ENCODE data around the gene COL5A1.

COL5A1 gene

DNA sequence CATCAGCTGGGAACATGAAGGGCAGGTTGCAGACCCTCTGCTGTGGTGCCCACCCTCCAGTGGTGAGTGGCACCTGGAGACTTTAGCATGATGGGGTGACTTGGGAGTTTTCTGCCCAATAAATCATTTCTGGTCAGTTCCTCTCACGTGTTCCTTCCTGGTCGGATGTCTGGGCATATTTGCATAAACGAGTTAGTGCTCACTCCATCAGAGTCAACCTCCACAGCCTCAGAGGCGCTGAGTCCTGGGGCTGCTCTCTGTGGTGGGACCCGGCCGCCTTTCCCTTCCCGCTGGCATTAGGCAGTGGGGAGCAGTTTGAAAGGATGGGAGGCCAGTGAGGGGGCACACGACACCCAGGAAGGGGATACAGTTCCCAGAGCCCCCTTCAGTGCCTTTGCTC, 125.0 kb downstream of the COL5A1 start:
- DNase-seq (ENCODE audit: low read depth in 3 of 3): no peak

DNA sequence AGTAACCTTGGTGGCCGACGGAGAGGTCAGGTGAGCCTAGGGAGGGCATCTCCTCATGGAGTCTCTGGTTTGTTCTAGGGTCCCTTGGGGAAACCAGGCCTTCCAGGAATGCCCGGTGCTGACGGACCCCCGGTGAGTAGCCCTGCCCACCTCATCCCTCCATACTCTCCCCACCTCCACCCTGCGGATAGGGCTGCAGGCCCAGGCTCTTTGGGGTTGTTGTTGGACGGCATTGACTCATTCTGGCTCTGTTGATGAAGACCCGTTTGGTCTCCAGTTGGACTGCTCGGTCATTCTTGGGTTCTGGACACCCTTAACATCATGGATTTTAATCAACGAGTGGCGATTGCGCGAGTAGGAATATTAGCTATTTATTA, 126.7 kb downstream of the COL5A1 start:
- DNase-seq (ENCODE audit: low read depth in 3 of 3): no peak

DNA sequence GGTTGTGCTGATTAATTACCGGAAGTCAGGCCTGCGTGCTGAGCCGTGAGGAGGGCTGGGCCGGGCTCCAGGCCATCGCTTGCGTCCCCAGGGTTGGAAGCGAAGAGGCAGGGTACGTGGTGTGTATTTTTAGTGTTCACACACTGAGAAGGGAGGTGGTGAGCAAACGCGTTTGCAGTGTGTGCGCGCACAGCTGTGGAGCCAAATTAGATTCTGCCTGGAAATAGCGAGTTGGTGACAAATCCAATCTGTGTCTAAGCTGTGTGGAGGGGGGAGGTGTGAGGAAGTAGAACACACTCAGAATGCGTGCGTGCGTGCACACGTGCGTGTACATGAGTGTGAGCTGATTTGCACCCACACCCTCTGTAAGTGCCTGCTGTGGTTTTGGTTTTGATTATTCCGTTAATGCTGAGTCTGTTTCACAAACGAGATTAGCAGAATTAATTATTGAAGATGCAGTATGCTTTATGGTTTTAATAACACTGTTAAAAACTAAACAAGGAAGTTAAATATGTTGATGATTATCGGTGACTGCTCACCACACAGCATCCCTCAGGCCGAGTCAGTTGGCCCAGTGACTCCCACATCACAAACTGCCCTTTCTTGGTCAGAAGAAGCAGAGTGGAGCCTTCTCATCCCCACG, 127.2 kb downstream of the COL5A1 start:
- no peak for DNase-seq (ENCODE audit: low read depth in 3 of 3)

DNA sequence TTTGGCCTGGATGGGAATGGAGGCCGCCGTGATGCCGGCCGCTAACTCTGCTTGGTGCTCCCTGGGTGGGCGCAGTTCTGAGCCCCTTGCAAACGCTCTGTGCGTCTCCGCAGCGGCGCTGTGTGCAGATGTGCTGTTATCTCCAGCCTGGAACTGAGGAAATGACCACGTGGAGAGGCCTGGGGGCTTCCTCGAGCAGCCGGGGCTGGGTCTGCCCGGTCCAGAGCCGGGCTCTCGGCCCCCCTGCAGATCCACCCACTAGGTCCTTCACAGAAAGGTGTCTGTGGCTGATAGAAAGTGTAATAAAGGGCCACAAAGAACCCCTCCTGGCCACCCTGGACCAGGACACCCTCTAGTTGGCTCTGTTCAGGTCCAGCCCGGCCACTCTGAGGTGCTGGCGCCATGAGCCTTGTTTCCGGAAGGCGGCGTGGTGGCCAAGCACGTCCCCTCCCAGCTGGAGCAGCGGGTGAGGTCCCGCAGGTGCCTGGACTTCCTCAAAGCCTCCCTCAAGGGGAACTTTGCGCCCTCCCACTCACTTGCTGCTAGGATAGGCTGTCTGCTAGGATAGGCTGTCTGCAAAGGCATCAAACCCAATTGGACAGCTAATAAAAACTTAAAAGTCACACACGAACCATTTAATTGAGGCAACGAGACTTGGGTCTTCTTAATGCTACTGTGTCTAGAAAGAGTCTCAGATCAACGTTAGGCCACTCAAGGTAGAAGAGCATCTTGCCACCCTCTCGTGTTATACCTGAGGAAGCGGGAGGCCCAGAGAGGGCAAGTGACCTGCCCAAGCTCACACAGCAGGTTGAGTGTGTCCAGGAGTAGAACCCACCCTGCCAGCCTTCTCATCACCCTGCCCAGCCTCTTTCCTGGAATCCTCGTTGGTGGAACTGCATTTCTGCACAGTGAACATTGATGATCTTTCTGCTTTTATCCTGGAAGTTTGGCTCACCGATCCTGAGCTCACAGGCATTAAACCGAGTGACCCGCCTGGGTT, 129.7 kb downstream of the COL5A1 start:
- no peak for DNase-seq (ENCODE audit: low read depth in 3 of 3)

DNA sequence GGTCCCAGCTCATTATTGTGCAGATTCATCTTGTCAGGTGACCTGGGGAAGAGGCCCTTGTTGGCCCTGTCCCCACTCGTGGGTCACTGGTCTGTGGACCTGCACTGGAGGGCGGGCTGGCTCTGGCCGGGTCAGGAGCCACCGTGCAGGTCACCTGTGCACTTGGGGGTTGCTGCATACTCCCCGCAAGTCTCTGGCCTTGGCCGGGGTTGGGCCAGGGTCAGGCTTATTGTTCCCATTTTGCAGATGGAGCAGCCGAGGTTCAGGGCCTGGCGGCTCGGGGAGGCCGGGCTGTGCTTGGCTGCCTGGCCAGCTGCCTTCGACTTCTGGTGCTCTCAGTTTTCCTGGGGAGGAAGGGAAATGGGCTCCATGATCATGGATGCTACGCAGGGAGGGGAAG, 130.7 kb downstream of the COL5A1 start:
- DNase-seq (ENCODE audit: low read depth in 3 of 3): no peak

DNA sequence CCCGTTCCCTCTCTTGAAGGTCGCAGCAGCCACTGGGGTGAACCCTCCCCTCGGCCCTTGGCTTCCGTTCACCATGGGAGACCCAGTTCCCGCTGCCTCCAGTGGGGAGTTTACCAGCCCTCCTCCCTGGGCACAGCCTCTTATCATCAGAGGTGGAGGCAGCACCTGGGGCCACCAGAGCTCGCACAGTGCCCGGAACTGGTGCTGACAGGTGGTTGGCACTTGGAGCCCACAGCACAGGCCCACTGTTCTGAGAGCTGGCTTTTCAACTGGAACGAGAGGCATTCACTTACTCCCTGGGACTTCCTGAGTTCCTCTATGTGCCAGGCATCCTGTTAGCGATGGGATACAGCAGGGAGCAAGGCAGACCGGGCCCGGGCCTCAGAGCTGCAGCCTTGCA, 132.2 kb downstream of the COL5A1 start:
- DNase-seq (ENCODE audit: low read depth in 3 of 3): no peak

DNA sequence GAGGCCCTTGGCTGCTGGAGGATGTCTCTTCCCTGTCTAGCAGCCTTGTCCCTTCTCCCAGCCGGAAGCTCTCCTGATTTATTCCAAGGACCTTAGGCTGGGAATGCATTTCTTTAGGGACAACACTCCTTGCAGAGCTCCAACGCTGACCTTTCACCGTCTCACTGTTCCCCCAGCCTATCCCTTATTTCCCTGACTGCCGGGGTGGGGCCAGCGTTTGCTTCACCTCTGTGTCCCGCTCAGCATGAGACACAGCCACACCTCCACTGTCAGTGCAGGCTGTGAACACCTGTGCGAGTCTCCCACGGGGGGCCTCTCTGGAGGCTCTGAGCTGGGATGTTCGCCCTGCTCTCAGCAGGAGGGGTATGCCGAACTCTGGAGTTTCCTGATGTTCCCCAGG, 132.8 kb downstream of the COL5A1 start:
- DNase-seq (ENCODE audit: low read depth in 3 of 3): no peak

DNA sequence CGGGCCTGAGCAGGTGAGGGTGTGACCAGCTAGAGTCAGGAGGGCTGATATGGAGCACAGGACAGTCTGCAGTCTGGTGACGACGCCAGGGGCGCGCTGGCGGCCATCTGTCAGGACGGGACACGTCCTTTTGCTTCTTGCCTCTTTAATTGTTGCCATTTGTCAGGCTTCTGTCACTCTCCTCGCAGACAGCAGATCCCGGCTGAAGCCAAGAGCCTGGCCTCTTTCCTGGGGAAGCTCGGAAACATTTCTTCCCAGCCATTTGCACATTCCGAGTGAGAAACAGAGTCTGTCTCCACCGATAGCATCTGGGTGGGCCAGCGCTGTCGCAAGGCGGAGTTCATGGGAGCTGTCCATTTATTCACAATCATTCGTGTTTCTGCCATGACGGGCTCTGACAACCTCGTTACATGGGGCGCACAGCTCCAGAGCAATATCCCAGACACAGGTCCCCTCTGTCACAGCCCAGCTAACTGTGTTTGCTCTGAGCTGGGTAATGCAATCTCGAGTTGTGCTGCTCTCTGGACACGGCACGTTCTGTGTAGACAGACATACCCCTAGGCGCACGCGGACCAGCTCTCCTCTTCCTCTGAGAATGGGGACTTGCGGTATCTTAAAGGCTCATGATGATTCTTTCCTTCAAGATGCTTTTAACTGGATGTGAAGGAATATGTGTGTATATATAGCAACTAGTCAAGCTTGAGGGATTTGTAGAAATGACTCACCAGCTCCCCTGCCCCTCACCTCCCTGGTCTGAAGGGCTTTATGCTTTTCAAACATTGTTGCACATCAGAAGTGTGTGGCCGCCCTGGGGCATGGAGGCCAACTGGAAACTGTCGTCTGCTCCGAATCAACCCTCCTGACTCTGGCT, 133.7 kb downstream of the COL5A1 start:
- no peak for DNase-seq (ENCODE audit: low read depth in 3 of 3)

DNA sequence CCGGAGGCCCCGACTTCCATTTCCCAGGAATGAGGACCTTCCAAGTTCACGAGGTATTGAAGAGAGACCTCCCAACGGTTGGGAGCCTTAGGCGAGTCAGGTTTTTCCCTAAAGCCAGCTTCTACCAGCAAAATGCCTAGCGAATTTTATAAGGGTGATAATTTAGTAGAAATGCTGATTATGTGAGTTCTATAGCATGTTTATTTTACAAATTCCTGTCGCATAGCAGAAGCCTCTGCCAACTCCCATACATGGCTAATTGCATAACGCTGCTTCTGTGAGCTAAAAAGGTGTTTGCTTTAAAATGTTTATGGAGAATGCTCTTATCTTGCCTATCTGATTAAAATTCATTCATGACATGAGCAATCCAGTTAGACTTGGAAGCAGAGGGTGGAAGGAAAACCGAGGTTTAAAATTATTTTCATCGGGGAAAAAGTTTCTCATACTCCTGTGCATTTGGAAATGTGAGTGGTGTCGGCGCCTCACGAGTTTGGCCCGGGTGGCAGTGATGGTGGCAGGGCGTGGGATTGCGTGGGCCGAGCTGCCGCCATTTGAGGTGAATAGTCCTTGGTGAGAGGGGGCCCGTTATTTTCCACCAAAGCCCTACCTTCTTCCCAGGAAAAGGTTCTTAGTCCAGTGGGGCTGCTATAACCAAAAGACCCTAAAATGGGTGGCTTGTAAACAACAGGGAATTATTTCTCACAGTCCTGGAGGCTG, 134.6 kb downstream of the COL5A1 start:
- DNase-seq (ENCODE audit: low read depth in 3 of 3): no peak

DNA sequence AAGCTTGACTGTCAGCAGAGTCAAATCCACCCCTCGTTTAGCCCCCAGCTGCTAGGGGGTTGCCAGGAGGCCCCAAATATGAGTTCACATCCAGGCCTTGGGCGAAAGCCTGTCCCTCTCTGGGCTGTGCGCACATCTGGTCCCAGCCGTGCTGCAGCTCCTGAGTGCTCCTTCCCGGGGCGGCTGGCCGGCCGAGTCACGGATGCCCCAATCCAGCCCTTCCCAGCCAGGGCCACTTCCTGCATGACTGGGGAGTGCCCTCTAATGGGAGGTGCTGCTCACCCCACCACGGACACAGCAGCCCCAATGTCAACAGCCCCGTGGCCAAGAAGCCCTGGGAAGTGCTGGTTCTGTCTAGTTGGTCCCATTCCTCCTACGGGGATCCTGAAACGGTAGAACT, 135.6 kb downstream of the COL5A1 start:
- DNase-seq (ENCODE audit: low read depth in 3 of 3): no peak

DNA sequence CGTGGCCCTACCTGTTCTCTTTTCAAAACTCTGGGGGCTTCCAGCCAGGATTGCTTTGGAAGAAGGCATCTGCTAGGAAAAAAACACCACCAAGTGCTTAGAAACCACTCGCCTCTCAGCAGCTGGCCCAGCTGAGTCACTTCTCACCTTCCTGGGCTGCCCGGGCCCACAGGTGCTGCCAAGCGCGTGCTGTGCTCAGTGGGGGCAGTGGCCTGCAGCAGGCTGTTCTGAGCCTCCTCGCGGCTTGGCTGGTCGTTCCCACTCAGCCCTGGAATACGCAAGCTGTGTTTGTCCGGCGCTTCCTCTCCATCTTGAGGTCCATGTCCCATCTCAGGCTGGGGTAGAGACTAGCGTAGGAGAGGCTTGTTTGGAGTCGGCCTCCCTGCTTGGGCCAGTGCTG, 136.6 kb downstream of the COL5A1 start:
- DNase-seq (ENCODE audit: low read depth in 3 of 3): no peak

DNA sequence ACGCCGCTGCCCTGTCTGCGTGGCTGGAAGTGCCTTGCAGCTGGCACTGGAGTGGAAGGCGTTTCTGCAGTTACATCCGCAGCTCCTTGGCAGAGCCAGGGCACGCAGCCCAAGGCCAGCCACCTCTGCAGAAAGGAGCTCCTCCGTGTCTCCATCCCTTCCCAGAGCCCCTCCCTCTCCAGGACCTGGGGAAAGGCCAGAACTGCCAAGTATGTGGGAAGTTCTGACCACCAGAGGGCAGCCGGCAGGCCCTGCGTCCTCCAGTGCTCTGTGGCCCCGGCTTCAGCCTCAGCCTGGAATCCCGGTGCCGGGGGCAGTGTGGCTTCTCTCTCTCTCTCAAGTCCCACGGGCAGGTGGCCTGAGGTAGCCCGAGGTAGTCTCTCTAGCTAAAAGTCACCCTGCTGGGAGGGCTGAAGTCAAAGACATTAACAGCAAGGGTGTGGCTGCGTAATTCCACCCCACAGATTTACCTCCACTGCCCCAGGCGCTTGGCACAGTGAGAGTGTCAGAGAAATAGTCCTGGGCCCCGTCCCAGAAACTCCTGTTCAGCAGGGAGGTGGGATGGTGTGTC, 137.3 kb downstream of the COL5A1 start:
- no peak for DNase-seq (ENCODE audit: low read depth in 3 of 3)

DNA sequence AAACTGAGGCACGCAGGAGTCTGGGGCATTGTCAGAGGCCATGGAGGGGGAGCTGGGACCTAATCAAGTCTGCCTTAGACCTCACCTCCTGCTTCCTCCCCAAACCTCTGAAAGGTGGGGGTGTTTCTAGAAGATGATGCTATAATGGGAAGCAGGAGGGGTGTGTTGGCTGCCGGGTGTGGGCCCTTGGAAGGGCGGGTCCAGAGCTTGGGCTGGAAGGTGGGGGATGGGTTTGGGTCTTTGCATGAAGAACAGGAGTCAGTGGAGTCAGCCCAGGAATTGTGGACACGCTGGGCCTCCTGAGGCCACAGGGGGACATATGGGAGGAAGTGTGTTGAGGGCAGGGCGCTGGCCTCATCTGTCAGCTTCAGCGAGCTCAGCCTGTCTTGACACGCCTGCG, 138.0 kb downstream of the COL5A1 start:
- DNase-seq (ENCODE audit: low read depth in 3 of 3): no peak

DNA sequence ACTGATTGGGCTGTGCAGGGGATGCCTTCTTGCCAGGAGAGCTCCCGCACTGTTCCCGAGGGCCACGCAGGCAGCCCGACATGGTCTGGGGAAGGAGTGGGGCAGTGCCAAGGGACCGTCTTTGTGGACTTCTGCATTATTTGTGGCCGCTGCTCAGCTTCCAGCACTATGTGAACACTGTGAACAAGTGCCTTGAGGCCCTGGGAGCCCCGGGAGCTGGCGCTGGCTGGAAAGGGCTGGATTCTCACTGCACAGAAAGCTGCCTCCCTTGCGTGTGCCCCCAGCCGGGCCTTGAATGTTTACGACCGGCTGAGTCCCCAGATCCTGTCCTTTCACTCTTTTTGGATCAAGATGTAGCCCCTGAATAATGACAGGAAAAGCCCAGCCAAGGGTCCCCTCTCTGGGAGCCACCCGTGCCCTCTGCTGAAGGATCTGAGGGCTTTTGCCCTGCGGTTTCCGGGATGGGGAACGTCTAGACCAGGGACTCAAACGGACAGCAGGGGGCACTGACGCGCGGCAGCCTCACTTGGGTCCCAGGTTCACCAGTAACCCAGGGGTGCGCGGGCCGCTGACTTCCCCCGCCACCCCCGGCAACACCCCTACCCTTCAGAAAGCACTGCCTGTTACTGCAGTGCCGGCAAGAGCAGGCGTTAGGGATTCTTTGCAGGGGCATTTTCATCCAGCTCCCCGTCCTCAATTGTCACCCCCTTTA, 140.1 kb downstream of the COL5A1 start:
- DNase-seq (ENCODE audit: low read depth in 3 of 3): no peak

DNA sequence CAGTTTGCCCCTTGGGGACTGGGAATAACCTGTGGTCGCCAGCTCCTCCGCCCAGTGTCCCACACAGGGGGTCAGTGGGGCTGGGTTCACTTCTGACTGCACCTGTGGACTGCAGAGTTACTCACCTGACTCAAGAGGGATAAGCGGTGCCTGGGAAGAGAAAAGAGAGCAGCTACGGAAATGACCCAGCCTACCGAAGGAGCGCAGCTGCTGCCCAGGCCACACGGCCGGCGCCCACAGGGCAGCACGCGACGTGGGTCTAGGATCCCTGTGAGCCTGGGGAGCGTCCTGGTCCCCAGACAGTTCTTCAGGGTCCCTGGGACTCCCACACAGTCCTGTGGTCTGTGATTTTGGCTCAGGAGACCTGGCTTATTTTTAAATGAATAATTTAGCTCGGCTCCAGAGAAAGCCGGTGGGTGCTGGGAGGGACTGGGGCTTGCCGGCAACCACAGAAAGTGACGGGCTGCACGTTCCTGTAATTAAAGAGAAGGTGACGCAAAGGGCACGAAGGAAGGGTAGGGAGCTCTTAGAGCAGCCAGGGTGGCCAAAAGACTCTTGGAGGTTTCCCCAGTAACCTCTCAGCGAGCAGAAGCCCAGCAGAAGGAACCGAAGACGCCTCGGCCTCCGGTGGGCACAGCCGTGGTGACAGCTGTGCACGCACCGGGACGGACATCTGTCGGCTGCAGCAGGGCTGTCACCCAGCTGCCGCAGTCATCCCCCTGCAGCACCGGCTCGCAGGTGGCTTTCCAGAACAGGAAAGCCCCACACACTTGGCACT, 141.5 kb downstream of the COL5A1 start:
- DNase-seq (ENCODE audit: low read depth in 3 of 3): no peak

DNA sequence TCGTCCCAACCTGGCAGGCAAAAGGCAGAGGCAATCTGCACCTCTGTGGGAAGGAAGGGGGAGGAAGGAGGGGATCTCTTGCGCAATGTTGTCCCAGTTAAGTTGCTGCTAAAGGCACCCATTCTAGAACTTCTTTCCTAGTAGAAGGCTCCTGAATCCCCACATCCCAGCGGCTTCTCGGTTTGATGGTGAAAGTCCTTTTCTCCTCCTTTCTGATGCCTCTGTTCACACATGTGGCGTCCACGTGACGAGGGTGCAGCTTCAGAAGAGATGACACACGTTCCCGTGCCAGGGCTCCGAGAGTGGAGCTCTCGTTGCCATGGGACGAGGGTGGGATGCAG, 142.1 kb downstream of the COL5A1 start:
- DNase-seq (ENCODE audit: low read depth in 3 of 3): no peak

DNA sequence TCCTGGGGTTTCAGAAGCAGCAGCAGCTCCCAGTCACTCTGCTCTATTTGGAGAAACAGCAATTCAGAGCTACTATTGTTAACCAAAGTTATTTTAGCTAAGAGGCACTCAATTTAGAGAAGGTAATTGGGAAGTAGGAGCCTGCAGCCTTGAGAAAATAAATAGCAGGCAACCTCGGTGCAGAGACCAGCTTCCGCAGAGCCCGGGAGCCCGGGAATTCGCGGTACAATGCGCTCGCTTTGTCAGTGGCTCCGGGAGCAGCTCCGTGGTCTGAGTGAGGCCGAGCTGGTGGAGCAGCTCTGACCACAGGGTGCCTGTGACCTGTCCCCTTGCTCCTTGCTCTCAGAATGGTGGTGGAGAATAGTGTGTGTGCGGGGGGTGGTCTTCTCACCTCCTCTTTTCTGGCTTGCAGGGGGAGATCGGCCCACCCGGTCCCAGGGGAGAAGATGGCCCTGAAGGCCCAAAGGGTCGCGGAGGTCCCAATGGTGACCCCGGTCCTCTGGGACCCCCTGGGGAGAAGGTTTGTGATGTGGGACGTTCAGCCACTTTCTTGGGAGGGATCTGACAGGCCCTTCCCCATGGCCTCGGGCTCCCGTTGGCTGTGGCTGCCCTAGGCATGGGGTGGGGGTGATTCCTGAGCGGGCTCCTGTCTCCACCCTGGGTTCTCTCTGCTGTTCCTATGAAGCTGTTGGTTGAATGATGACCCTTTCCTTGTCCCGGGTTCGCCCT, 143.1 kb downstream of the COL5A1 start:
- no peak for DNase-seq (ENCODE audit: low read depth in 3 of 3)

DNA sequence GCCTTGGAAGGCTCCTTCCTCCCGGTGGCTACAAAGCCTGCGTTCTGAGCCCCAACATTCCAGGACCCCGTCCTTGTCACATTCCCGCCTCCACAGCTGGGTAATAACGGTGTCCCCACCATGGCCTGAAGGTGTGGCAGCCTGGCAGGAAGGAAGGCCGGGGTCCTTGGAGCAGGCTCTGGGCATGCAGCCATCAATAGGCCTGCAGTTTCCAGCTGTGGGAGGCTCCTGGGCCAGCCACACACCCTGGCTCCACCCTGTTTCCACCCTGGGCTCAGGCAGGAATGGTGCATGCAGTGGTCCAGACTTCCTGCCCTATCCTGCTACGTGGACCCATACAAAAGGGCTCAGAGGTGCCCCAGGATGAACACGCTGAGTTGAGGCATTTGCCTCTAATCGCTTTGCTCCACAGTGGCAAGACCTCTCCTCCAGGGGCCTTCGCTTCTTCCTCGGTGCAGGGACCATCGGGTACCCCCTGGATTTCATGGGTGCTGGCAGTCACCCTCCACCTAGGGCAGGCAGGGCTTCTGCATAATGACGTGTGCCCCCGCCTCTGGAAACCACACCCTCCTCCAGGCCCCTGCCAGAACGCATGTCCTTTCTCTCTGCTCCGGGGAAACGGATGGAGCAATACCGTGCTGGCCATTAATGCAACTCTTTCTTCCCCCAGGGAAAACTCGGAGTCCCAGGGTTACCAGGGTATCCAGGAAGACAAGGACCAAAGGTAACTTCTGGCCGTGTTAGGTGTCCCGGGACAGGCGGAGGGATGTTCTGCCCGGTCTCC, 143.9 kb downstream of the COL5A1 start:
- no peak for DNase-seq (ENCODE audit: low read depth in 3 of 3)

All from stimulated activated CD4-positive, alpha-beta T cell treated with anti-CD3 and anti-CD28 coated beads, TNF-alpha, amount 100 ng/mL, for 4 hours (primary cell).